HepG2 (cell line): ENCODE data around the gene FAM240A. TPM values are rescaled to one million over a fixed set of nuclear protein-coding genes. Genes with fewer than 3 reads are reported as not detected.
A peak's percentile ranks its signal among the peaks of the same experiment; 100 is the strongest.

Experiments used
- ATAC-seq: fragments of 200-7000 bp; cut with Tn5 transposase; 3 replicates; pipeline ENCODE4 v1.9.1; 2020; ENCODE audit warnings: mild to moderate bottlenecking, moderate library complexity
- BruUV-seq: library from RNA; stranded (reverse); fragments of 400-500 nt; replicated peaks from 2 replicates; lab custom pipeline; 2021; lab: Mats Ljungman, UMichigan
- CTCF ChIA-PET: fragments of 300-600 bp; formaldehyde crosslinking; extraction: SDS; loops from one replicate; lab custom pipeline; 2021; ENCODE audit warnings: low total read pairs, inconsistent platforms, low intra/inter-chr PET ratio; lab: Yijun Ruan, JAX
- POLR2A ChIA-PET: fragments of 350-600 bp; sonication (Branson Sonifier 250); formaldehyde crosslinking; loops from one replicate; lab custom pipeline; 2020; ENCODE audit warnings: antibody characterized with exemption, inconsistent platforms; lab: Yijun Ruan, JAX
- DNase-seq: peaks from one replicate; pipeline ENCODE4 v3.0.0-alpha.2; 2015; ENCODE audit warnings: low spot score
- FAIRE-seq: peaks from 3 replicates; lab custom pipeline; 2011; peaks lifted over from hg19 to GRCh38; lab: Jason Lieb, UNC
- H2AFZ ChIP-seq: one replicate; pipeline ENCODE4 v1.6.1; 2011; ENCODE audit warnings: low read length, inconsistent platforms
- H3K27ac ChIP-seq: fragments of 300-600 bp; 3 replicates; pipeline ENCODE4 v1.8.0; 2011; ENCODE audit warnings: mixed run types, mild to moderate bottlenecking, mixed read lengths, low read length, inconsistent platforms; ENCODE audit not compliant: insufficient read depth; ENCODE audit errors: extremely low read length
- H3K27me3 ChIP-seq, 2 experiments: fragments of 200-600 bp in 1 of 2; 2 replicates in 1 of 2; 3 replicates in 1 of 2; pipeline versions ENCODE4 v1.6.0 to v1.8.0; 2011; ENCODE audit warnings: low read length in 2 of 2, mild to moderate bottlenecking in 2 of 2, moderate library complexity in 2 of 2, inconsistent platforms in 1 of 2; ENCODE audit not compliant: insufficient read depth in 2 of 2, control insufficient read depth in 1 of 2
- H3K36me3 ChIP-seq, 2 experiments: fragments of 200-600 bp in 1 of 2; replicated peaks in 1 of 2; 2 replicates in 1 of 2; 3 replicates in 1 of 2; pipeline versions ENCODE4 v1.5.1 to v1.8.0; 2011; ENCODE audit warnings: low read length in 2 of 2, inconsistent platforms in 1 of 2; ENCODE audit not compliant: insufficient read depth in 2 of 2, control insufficient read depth in 1 of 2
- H3K4me1 ChIP-seq: 2 replicates; pipeline ENCODE4 v1.5.1; 2012; ENCODE audit warnings: low read length, inconsistent platforms; ENCODE audit not compliant: insufficient read depth
- H3K4me2 ChIP-seq: 2 replicates; pipeline ENCODE4 v1.6.0; 2011; ENCODE audit warnings: low read depth, low read length, inconsistent platforms
- H3K4me3 ChIP-seq, 3 experiments: fragments of 200-600 bp in 1 of 3; sonication (generic), shearing (Covaris generic) in 1 of 3; replicated peaks in 1 of 3; 2 replicates each; pipeline ENCODE4 v1.5.1; 2011 to 2016; ENCODE audit warnings: low read length in 3 of 3, inconsistent platforms in 2 of 3, low read depth in 2 of 3, mild to moderate bottlenecking in 2 of 3, control low read depth in 1 of 3, mixed read lengths in 1 of 3; ENCODE audit not compliant: insufficient read depth in 1 of 3
- H3K79me2 ChIP-seq: one replicate; pipeline ENCODE4 v1.6.1; 2011; ENCODE audit warnings: low read length, inconsistent platforms; ENCODE audit not compliant: insufficient read depth
- H3K9ac ChIP-seq: 2 replicates; pipeline ENCODE4 v1.6.0; 2011; ENCODE audit warnings: mild to moderate bottlenecking, low read depth, low read length, inconsistent platforms; ENCODE audit not compliant: insufficient read depth
- H3K9me3 ChIP-seq: 2 replicates; pipeline ENCODE4 v1.5.1; 2012; ENCODE audit warnings: mild to moderate bottlenecking, low read length
- H4K20me1 ChIP-seq: 2 replicates; pipeline ENCODE4 v1.6.0; 2011; ENCODE audit warnings: inconsistent platforms, mild to moderate bottlenecking, low read length, moderate library complexity; ENCODE audit not compliant: insufficient read depth
- ELF1 ChIP-seq: sonication (generic); formaldehyde crosslinking; IDR thresholded peaks from 2 replicates; pipeline ENCODE4 v1.4.0; 2020; ENCODE audit warnings: missing genetic modification reagents
- EP300 ChIP-seq, 3 experiments: sonication (generic) in 1 of 3; formaldehyde crosslinking in 1 of 3; IDR thresholded peaks; 2 replicates each; pipeline versions ENCODE4 v1.5.1 to v1.6.1; 2011 to 2020; ENCODE audit warnings: low read depth in 2 of 3, low read length in 2 of 3, borderline replicate concordance in 1 of 3, improper control_type of control experiment in 1 of 3, mild to moderate bottlenecking in 1 of 3, missing genetic modification reagents in 1 of 3, moderate library complexity in 1 of 3
- HNRNPUL1 ChIP-seq: fragments of 200-400 bp; formaldehyde crosslinking; IDR thresholded peaks from 2 replicates; pipeline ENCODE4 v1.6.1; 2017; ENCODE audit warnings: low read depth, mild to moderate bottlenecking, low read length, moderate library complexity
- NKX3-1 ChIP-seq: sonication (generic); formaldehyde crosslinking; IDR thresholded peaks from 2 replicates; pipeline ENCODE4 v1.5.0; 2020; ENCODE audit warnings: missing genetic modification reagents
- PAX8 ChIP-seq: sonication (generic); formaldehyde crosslinking; IDR thresholded peaks from 2 replicates; pipeline ENCODE4 v1.8.0; 2022; ENCODE audit warnings: mild to moderate bottlenecking, missing genetic modification reagents, borderline replicate concordance
- REXO4 ChIP-seq: sonication (generic); formaldehyde crosslinking; IDR thresholded peaks from 2 replicates; pipeline ENCODE4 v1.8.0; 2022; ENCODE audit warnings: missing genetic modification reagents, mild to moderate bottlenecking, borderline replicate concordance
- ZFY ChIP-seq: sonication (generic); formaldehyde crosslinking; IDR thresholded peaks from 2 replicates; pipeline ENCODE4 v1.4.0; 2020; ENCODE audit warnings: missing genetic modification reagents
- ZNF256 ChIP-seq: sonication (generic); formaldehyde crosslinking; conservative IDR thresholded peaks from 2 replicates; pipeline ENCODE4 v1.4.0; 2020; ENCODE audit warnings: missing genetic modification reagents
- ZNF713 ChIP-seq: sonication (generic); formaldehyde crosslinking; IDR thresholded peaks from 2 replicates; pipeline ENCODE4 v1.4.0; 2020; ENCODE audit warnings: mild to moderate bottlenecking, missing genetic modification reagents
- ZNF883 ChIP-seq: sonication (generic); formaldehyde crosslinking; IDR thresholded peaks from 2 replicates; pipeline ENCODE4 v1.5.1; 2020; ENCODE audit warnings: mild to moderate bottlenecking, missing genetic modification reagents; ENCODE audit errors: not compliant biosample characterization
- WGBS: methylation state at CpG from one replicate; pipeline ENCODE4 v1.1.6; 2017; ENCODE audit warnings: low lambda C conversion rate; 5-methylcytosine and 5-hydroxymethylcytosine counted together
- in situ Hi-C: cut with HindIII; loops from 2 replicates; pipeline ENCODE4 v1.10.0; 2017; ENCODE audit warnings: low pct_unique_long_range_greater_than_20kb; ENCODE audit not compliant: extremely low pct_ligation_motif_present
- intact Hi-C: fragments of 100-400 bp; cut with micrococcal nuclease; formaldehyde crosslinking; loops from one replicate; pipeline ENCODE4 v1.10.0; 2022; ENCODE audit not compliant: unreplicated experiment
- polyA plus RNA-seq, 8 experiments: library from polyadenylated mRNA; depleted of rRNA in 3 of 8; stranded (reverse) in 7 of 8; unstranded in 1 of 8; fragments of >200 nt; fragmentation: Illumina TruSeq in 4 of 8; extraction: Trizol in 4 of 8; gene quantifications; 2 replicates each; pipeline versions ENCODE4 v1.2.1 to v1.2.3, GENCODE V29; 2011 to 2016; ENCODE audit warnings: low read depth in 4 of 8, missing spikeins in 1 of 8, mixed read lengths in 1 of 8; ENCODE audit not compliant: insufficient read depth in 1 of 8
- total RNA-seq, 5 experiments: library from RNA; depleted of rRNA; stranded (reverse); fragments of >200 nt; fragmentation: Illumina TruSeq; extraction: Trizol; gene quantifications; 2 replicates each; pipeline ENCODE4 v1.2.3, GENCODE V29; 2016; ENCODE audit warnings: low read depth in 1 of 5
- TF ChIP-seq, protein P1 (sequence below): sonication (generic); formaldehyde crosslinking; IDR thresholded peaks from 2 replicates; pipeline ENCODE4 v1.4.0; 2020; ENCODE audit warnings: mild to moderate bottlenecking, missing genetic modification reagents
- TF ChIP-seq, protein P2 (sequence below): sonication (generic); formaldehyde crosslinking; IDR thresholded peaks from 2 replicates; pipeline ENCODE4 v1.4.0; 2020; ENCODE audit warnings: low read depth, missing genetic modification reagents

FAM240A gene
- total and polyA plus RNA-seq, 2 of the 13 experiments (the other 11 are each of a cell fraction or from before 2014, with no cell fraction given): not detected

DNA sequence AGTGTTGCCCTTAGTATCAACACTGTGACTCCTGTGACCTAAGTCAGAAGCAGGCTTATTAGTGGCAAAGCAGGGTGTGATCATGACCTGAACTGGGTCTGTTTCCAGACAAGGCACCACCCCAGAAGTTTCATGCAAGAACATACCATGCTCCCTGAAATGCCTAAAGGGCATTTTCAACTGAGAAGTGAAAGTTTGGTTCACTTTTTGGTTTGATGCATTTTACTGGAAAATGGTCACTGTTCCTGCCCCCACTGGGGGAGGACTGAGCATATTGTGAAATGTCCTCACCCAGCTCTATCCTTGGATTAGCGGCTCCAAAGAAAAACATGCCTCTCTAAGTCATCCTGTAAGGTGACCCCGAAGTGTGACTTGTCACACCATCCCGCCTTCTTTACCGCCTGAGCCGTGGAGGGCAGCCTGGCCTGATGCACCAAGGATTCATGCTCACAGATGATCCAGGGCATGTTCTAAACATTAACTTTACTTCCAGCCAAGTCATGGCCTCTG, 3.1 kb upstream of the FAM240A start:
- no peak for DNase-seq
- Histone ChIP-seq H3K9ac (no peak overlapping the region), H2AFZ (no peak overlapping the region), H3K4me1 (peaks cover 15% of the 10 kb centered on the region), H3K27me3 (peaks cover 0 to 14% of the 10 kb centered on the region in 2 experiments; a peak in 1 of 5 replicates), H3K9me3 (no peaks in the 10 kb centered on the region), H4K20me1 (no peaks in the 10 kb centered on the region), H3K4me3 (no peak overlapping the region), H3K27ac (no peak overlapping the region), H3K4me2 (no peak overlapping the region), H3K79me2 (no peaks in the 10 kb centered on the region), H3K36me3 (no peaks in the 10 kb centered on the region)
- no TSS peak for BruUV-seq
- peak; percentile 39; the same call in 2 of the 3 replicates for ATAC-seq
- no peak for TF ChIP-seq EP300 (IDR thresholded peaks at IDR 0.05; ENCODE audit: low read depth in 2 of 2, low read length in 2 of 2)
- no peak for TF ChIP-seq EP300 (CRISPR knock-in tag; IDR thresholded peaks at IDR 0.05; ENCODE audit: borderline replicate concordance)
- no peak for TF ChIP-seq ZNF256
- no peak for TF ChIP-seq ZNF713
- TF ChIP-seq NKX3-1 (CRISPR knock-in tag): no peak
- TF ChIP-seq, protein P1, sequence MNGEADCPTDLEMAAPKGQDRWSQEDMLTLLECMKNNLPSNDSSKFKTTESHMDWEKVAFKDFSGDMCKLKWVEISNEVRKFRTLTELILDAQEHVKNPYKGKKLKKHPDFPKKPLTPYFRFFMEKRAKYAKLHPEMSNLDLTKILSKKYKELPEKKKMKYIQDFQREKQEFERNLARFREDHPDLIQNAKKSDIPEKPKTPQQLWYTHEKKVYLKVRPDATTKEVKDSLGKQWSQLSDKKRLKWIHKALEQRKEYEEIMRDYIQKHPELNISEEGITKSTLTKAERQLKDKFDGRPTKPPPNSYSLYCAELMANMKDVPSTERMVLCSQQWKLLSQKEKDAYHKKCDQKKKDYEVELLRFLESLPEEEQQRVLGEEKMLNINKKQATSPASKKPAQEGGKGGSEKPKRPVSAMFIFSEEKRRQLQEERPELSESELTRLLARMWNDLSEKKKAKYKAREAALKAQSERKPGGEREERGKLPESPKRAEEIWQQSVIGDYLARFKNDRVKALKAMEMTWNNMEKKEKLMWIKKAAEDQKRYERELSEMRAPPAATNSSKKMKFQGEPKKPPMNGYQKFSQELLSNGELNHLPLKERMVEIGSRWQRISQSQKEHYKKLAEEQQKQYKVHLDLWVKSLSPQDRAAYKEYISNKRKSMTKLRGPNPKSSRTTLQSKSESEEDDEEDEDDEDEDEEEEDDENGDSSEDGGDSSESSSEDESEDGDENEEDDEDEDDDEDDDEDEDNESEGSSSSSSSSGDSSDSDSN (CRISPR knock-in tag): no peak
- TF ChIP-seq, protein P2, sequence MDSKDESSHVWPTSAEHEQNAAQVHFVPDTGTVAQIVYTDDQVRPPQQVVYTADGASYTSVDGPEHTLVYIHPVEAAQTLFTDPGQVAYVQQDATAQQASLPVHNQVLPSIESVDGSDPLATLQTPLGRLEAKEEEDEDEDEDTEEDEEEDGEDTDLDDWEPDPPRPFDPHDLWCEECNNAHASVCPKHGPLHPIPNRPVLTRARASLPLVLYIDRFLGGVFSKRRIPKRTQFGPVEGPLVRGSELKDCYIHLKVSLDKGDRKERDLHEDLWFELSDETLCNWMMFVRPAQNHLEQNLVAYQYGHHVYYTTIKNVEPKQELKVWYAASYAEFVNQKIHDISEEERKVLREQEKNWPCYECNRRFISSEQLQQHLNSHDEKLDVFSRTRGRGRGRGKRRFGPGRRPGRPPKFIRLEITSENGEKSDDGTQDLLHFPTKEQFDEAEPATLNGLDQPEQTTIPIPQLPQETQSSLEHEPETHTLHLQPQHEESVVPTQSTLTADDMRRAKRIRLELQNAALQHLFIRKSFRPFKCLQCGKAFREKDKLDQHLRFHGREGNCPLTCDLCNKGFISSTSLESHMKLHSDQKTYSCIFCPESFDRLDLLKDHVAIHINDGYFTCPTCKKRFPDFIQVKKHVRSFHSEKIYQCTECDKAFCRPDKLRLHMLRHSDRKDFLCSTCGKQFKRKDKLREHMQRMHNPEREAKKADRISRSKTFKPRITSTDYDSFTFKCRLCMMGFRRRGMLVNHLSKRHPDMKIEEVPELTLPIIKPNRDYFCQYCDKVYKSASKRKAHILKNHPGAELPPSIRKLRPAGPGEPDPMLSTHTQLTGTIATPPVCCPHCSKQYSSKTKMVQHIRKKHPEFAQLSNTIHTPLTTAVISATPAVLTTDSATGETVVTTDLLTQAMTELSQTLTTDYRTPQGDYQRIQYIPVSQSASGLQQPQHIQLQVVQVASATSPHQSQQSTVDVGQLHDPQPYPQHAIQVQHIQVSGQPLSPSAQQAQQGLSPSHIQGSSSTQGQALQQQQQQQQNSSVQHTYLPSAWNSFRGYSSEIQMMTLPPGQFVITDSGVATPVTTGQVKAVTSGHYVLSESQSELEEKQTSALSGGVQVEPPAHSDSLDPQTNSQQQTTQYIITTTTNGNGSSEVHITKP (CRISPR knock-in tag): no peak
- no peak for TF ChIP-seq ELF1 (CRISPR knock-in tag)
- TF ChIP-seq ZFY (CRISPR knock-in tag): no peak
- TF ChIP-seq HNRNPUL1: no peak
- TF ChIP-seq ZNF883 (CRISPR knock-in tag): no peak
- no peak for TF ChIP-seq REXO4 (CRISPR knock-in tag)
- no peak for TF ChIP-seq PAX8 (CRISPR knock-in tag)
- CTCF ChIA-PET: interaction anchor here (2.8 kb wide), 1 partner anchor 121 kb away, joined by 7 read pairs; no protein-coding TSS in a partner anchor
- in situ Hi-C loops: no loop called here
- 7% methylated on average over 5 of the region's 5 CpGs for WGBS
- intact Hi-C loops: no loop called here
- POLR2A ChIA-PET: no interaction called here
- FAIRE-seq: no peak
